GM19099 (cell line): ENCODE results near the gene HOXA5.

ENCODE experiments used
- POLR2A ChIP-seq: IDR thresholded peaks from 3 replicates; pipeline ENCODE4 v1.6.1; 2011; ENCODE audit warnings: low read depth; ENCODE audit not compliant: insufficient read length; ENCODE audit errors: extremely low read depth

HOXA5 gene

DNA sequence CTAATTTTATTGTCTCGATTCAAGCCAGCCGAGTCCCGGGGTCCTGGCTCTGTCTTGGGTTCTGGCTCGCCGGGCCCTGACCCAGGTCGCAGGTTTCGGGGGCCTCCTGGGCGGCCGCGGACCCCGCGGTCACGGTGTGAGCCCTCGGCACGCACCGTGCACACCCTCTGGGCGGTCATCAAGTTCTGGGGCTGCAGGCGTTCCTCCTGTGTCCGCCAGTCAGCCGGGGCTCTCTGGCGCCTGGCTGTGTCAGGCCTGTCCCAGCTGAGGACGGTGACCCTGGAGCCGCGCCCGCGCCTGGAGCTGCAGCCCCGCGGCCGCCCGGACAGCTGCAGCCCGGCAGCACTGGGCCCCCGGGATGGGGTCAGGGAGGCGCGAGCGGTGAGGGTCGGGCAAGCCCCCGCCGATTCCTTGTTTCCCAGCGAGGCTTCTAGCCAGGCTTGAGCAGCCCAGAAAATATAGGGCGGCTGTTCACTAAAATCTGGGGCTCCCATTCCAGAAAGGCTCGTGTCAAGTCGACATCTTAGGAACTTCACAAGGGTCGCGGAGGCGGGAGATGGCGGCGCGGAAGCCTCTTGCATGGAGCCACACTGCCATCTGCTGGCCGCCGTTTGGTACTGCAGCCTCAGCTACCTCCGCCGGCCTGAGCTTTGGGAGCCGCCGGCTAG is 17.2 kb upstream of the HOXA5 start:
- TF ChIP-seq POLR2A, result no peak

DNA sequence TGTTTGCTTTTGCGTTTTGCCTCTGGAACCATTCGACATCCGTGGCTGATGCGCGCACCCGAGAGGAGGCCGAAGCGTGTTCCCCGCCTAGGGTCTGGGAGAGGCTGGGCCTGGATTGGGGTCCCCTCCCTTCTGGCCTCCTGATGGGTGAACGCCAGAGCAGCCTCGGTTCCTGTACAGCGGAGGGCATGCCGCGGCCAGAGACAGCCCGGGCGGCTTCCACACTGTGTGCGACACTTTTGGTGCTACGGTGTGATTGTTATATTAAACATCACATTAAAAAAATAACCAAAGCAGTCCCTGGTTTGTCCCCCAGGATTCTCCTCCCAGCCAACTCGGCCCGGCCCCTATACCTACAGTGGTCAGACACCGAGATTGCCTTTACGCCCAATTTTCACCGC is 16.7 kb upstream of the HOXA5 start:
- TF ChIP-seq POLR2A, result no peak

GRCh38 chr7:27159266-27160144 is 16.0 kb upstream of the HOXA5 start:
- no peak for TF ChIP-seq POLR2A

- no peak for TF ChIP-seq POLR2A
Measured at GRCh38 chr7:27158436-27159265, 15.2 kb upstream of the HOXA5 start.

DNA sequence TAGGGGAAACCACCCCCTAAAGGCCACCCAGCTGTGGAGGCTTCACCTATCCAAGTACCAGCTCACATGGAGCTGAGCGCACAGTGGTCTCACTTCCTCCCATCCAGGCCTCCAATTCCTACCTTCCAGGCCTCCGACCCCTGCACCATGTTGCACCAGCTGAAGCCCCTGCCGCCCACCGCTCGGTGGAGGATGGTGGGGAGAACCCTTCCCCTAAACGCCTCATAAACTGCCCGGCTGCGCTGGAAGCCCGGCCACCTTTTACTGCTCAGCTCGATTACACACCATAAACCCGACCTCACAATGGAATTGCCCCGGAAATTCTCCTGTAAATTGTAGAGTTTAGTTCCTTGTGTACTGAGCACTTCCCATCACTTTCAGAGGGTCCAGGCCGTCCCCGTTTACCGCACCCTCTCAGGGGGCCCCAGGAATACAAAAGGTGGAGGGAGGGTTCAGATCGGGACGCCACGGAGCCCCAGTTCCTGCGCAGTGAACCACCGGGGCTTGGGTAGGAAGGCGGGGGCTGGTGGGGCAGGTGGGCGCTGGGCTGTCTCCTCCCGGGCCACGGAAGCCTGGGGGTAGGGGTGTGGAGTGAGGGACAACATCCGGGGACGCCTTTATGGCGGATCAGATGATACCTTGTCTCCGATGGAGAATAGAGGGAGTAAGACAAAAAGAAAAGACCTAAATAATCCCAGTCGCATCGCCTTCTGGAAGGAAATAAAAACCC is 14.4 kb upstream of the HOXA5 start:
- TF ChIP-seq POLR2A, result no peak

GRCh38 chr7:27156916-27157701 is 13.6 kb upstream of the HOXA5 start:
- TF ChIP-seq POLR2A, result no peak

DNA sequence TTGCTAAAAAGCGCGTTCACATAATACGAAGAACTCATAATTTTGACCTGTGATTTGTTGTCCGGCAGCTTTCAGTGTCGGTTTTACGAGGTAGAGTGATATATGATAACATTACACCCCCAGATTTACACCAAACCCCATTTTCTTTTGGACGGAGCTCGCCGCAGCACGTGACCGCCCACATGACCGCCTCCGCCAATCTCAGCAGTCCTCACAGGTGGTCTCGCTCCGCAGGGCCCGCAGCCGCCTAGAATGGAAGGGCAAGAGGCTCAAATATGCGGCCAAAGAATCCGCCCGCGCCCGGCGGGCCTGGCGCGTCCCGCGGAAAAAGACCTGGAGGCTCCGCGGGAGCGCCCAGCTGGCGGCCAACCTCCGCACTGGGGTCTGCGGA is 13.0 kb upstream of the HOXA5 start, which contains the start of gene HOXA7:
HOXA7 (minus strand) TSS at position 168 of the 391 bp plus-strand sequence; CDS start at position 38, 130 bp downstream.
- TF ChIP-seq POLR2A, result no peak

- TF ChIP-seq POLR2A, result no peak
Measured at GRCh38 chr7:27155816-27156507, 12.5 kb upstream of the HOXA5 start.

GRCh38 chr7:27154901-27155815 is 11.7 kb upstream of the HOXA5 start:
- TF ChIP-seq POLR2A, result no peak

DNA sequence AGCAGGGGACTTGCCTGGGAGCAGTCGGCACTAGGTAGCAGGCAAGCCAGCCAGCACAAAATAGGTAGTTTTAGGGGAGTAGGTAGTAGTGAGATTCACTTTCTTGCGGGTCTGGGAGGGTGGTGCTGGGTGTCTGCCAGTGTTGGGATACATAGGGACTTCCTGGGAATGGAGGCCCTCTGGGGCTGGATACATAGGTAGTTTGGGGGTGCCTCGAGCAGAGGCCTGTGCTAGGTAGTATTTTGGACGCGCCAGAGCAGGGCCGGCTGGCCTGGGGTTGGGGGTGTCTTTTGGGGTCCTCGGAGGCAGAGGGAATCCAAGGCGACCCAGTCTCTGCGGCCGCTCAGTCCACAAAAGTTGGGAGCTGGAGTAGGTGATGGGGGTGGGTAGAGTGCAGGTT is 10.9 kb upstream of the HOXA5 start:
- TF ChIP-seq POLR2A, result no peak

- TF ChIP-seq POLR2A, result no peak
Measured at GRCh38 chr7:27153526-27153925, 10.0 kb upstream of the HOXA5 start.

DNA sequence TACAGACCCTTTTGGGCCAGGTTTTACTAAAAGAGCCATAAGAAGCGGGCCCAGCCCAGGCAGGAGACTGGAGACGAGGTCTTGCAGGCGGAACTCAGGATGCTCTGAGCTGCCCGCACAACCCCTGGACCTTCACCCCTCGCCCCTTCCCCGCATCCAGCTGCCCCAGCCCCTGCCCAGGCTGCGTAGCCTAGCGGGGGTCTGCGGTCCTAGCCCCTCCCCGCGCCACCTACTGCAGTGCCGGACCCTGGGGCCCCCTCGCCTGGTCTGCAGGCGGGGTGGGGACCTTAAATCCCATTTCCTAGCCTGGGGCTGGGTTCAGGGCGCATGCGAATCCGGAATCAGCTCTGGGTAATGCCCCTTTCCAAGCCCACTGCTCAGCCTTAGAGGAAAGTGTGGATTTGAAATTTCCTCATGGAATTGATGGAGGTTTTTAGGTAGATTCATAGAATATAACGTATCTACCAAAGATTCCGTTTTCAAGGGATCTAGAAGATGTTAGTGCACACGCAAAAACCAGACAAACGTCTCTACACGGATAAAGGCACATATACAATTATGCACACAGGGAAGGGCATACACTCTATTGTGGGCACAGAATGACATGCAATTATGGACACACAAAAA is 9.4 kb upstream of the HOXA5 start:
- no peak for TF ChIP-seq POLR2A
